Measurements from ENCODE around the gene KCNJ6. TPM values are rescaled to one million over a fixed set of nuclear protein-coding genes. Genes with fewer than 3 reads are reported as not detected.

Gene KCNJ6
- total RNA-seq, 1 experiment from 2014 or later, result 1.2 TPM

- no peaks in the 10 kb centered on the region; the same call in 1 of the 2 replicates for H3K27me3 Mint-ChIP-seq (ENCODE audit: low read depth)
- Histone ChIP-seq H3K9ac (ENCODE audit: extremely low read depth, insufficient read length, low read length) (no peak overlapping the region), H3K18ac (ENCODE audit: insufficient read length, low read depth, low read length) (no peak overlapping the region), H3K56ac (ENCODE audit: insufficient read length, low read depth, low read length) (no peak overlapping the region), H4K5ac (ENCODE audit: insufficient read length, low read depth, low read length) (no peak overlapping the region), H2AFZ (ENCODE audit: low read length) (no peak overlapping the region), H2BK5ac (ENCODE audit: insufficient read length, low read length) (no peak overlapping the region), H2BK12ac (ENCODE audit: insufficient read length, low read depth, low read length) (no peak overlapping the region), H4K20me1 (ENCODE audit: control insufficient read depth, insufficient read depth, insufficient read length) (no peaks in the 10 kb centered on the region), H2AK5ac (ENCODE audit: insufficient read length, low read length) (no peak overlapping the region), H3K79me1 (ENCODE audit: insufficient read depth, low read depth, low read length, poor library complexity, severe bottlenecking) (no peaks in the 10 kb centered on the region), H3K4me1 (ENCODE audit: insufficient read depth, low read length) (no peaks in the 10 kb centered on the region), H3K4ac (ENCODE audit: low read depth, low read length) (no peak overlapping the region), H3T11ph (ENCODE audit: low read length) (no peak overlapping the region), H3K14ac (ENCODE audit: insufficient read depth, low read length) (no peak overlapping the region), H3K4me2 (ENCODE audit: insufficient read depth, insufficient read length, low read length) (no peak overlapping the region), H3K9me3 (ENCODE audit: control insufficient read depth, low read depth, low read length) (no peaks in the 10 kb centered on the region), H2BK20ac (ENCODE audit: low read depth, low read length, poor library complexity, severe bottlenecking) (no peak overlapping the region), H3K27me3 (ENCODE audit: insufficient read depth, low read length) (no peaks in the 10 kb centered on the region), H4K8ac (replicated peaks; ENCODE audit: insufficient read length, low read depth, low read length) (no peak overlapping the region), H3K23ac (ENCODE audit: insufficient read length, low read depth, low read length) (no peak overlapping the region), H2BK120ac (ENCODE audit: low read depth, low read length, poor library complexity, severe bottlenecking) (no peak overlapping the region), H3K23me2 (ENCODE audit: insufficient read length, low read depth, low read length, poor library complexity, severe bottlenecking) (no peaks in the 10 kb centered on the region), H4K91ac (ENCODE audit: insufficient read length, low read depth, low read length) (no peak overlapping the region), H3K79me2 (ENCODE audit: insufficient read depth, low read length) (no peaks in the 10 kb centered on the region), H3K27ac (ENCODE audit: insufficient read length, low read depth, low read length) (no peak overlapping the region), H2BK15ac (ENCODE audit: low read depth, low read length) (no peak overlapping the region)
- no peak overlapping the region for H3K4me3 Mint-ChIP-seq
- TF ChIP-seq, protein P1, sequence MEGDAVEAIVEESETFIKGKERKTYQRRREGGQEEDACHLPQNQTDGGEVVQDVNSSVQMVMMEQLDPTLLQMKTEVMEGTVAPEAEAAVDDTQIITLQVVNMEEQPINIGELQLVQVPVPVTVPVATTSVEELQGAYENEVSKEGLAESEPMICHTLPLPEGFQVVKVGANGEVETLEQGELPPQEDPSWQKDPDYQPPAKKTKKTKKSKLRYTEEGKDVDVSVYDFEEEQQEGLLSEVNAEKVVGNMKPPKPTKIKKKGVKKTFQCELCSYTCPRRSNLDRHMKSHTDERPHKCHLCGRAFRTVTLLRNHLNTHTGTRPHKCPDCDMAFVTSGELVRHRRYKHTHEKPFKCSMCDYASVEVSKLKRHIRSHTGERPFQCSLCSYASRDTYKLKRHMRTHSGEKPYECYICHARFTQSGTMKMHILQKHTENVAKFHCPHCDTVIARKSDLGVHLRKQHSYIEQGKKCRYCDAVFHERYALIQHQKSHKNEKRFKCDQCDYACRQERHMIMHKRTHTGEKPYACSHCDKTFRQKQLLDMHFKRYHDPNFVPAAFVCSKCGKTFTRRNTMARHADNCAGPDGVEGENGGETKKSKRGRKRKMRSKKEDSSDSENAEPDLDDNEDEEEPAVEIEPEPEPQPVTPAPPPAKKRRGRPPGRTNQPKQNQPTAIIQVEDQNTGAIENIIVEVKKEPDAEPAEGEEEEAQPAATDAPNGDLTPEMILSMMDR (conservative IDR thresholded peaks at IDR 0.05), result no peak
- H3K4me1 Mint-ChIP-seq, result no peaks in the 10 kb centered on the region
- no peaks in the 10 kb centered on the region for H3K36me3 Mint-ChIP-seq (ENCODE audit: insufficient read depth in 1 of 3, low read depth in 3 of 3)
- H3K9me3 Mint-ChIP-seq, result peaks cover 2 to 9% of the 10 kb centered on the region in 2 experiments; a peak in 4 of 5 replicates
- no CpG with 5 or more reads among the region's 4 CpGs for WGBS (ENCODE audit: extremely low coverage, insufficient read length, low lambda C conversion rate)
- no peak overlapping the region for H3K27ac Mint-ChIP-seq
- DNase-seq, result no peak
Observed at GRCh38 chr21:37939251-37939650, 23.0 kb upstream of the KCNJ6 start.

All from H9 (cell line).